ENCODE results near the gene CELSR1.

The CELSR1 gene

GRCh38 chr22:46360891-46361290 is 176.5 kb downstream of the CELSR1 start:
- Histone ChIP-seq H3K9me2 (replicated peaks; ENCODE audit: control insufficient read depth, low read length) (no peaks in the 10 kb centered on the region), H3K9me3 (ENCODE audit: control insufficient read depth, insufficient read depth, low read length) (no peaks in the 10 kb centered on the region), H3K27ac (ENCODE audit: low read depth, low read length) (no peak overlapping the region), H3K36me3 (ENCODE audit: control insufficient read depth, low read length) (peaks cover 9% of the 10 kb centered on the region), H3K4me1 (ENCODE audit: control insufficient read depth, low read length) (no peaks in the 10 kb centered on the region), H3K4me2 (ENCODE audit: low read length) (no peak overlapping the region), H3K27me3 (ENCODE audit: control insufficient read depth, low read length) (no peaks in the 10 kb centered on the region), H3K4me3 (ENCODE audit: low read length) (no peak overlapping the region), H3K79me2 (ENCODE audit: control insufficient read depth, low read length) (no peaks in the 10 kb centered on the region), H4K20me1 (ENCODE audit: control insufficient read depth, insufficient read depth, low read depth, low read length) (no peaks in the 10 kb centered on the region), H3F3A (ENCODE audit: control insufficient read depth, insufficient read depth) (peaks cover 12% of the 10 kb centered on the region; the same call in 1 of the 2 replicates)
- TF ChIP-seq EZH2phosphoT487 (IDR thresholded peaks at IDR 0.05; ENCODE audit: borderline replicate concordance, low read length) (no peak), CTCF (IDR thresholded peaks at IDR 0.05; ENCODE audit: low read depth, low read length, poor library complexity, severe bottlenecking) (no peak)

GRCh38 chr22:46360097-46360496 is 177.3 kb downstream of the CELSR1 start:
- Histone ChIP-seq H3K9me3 (ENCODE audit: control insufficient read depth, insufficient read depth, low read length) (no peaks in the 10 kb centered on the region), H3K9me2 (replicated peaks; ENCODE audit: control insufficient read depth, low read length) (no peaks in the 10 kb centered on the region), H3K27ac (ENCODE audit: low read depth, low read length) (no peak overlapping the region), H3K4me3 (ENCODE audit: low read length) (no peak overlapping the region), H3K79me2 (ENCODE audit: control insufficient read depth, low read length) (no peaks in the 10 kb centered on the region), H3K4me1 (ENCODE audit: control insufficient read depth, low read length) (no peaks in the 10 kb centered on the region), H3K4me2 (ENCODE audit: low read length) (no peak overlapping the region), H3K36me3 (ENCODE audit: control insufficient read depth, low read length) (peaks cover 17% of the 10 kb centered on the region), H4K20me1 (ENCODE audit: control insufficient read depth, insufficient read depth, low read depth, low read length) (no peaks in the 10 kb centered on the region), H3F3A (ENCODE audit: control insufficient read depth, insufficient read depth) (peaks cover 12% of the 10 kb centered on the region; the same call in 1 of the 2 replicates), H3K27me3 (ENCODE audit: control insufficient read depth, low read length) (no peaks in the 10 kb centered on the region)
- TF ChIP-seq CTCF (IDR thresholded peaks at IDR 0.05; ENCODE audit: low read depth, low read length, poor library complexity, severe bottlenecking), result no peak

GRCh38 chr22:46359362-46359761 is 178.1 kb downstream of the CELSR1 start:
- TF ChIP-seq EZH2phosphoT487 (IDR thresholded peaks at IDR 0.05; ENCODE audit: borderline replicate concordance, low read length) (no peak), CTCF (IDR thresholded peaks at IDR 0.05; ENCODE audit: low read depth, low read length, poor library complexity, severe bottlenecking) (no peak)
- no peak overlapping the region for H3K27ac ChIP-seq (ENCODE audit: low read depth, low read length)
- peaks cover 25% of the 10 kb centered on the region for H3K36me3 ChIP-seq (ENCODE audit: control insufficient read depth, low read length)
- H3K79me2 ChIP-seq (ENCODE audit: control insufficient read depth, low read length), result no peaks in the 10 kb centered on the region
- no peak overlapping the region for H3K4me2 ChIP-seq (ENCODE audit: low read length)
- H3K4me3 ChIP-seq (ENCODE audit: low read length), result no peak overlapping the region
- no peaks in the 10 kb centered on the region for H3K9me2 ChIP-seq (replicated peaks; ENCODE audit: control insufficient read depth, low read length)
- no peaks in the 10 kb centered on the region for H3K4me1 ChIP-seq (ENCODE audit: control insufficient read depth, low read length)
- H3K9me3 ChIP-seq (ENCODE audit: control insufficient read depth, insufficient read depth, low read length), result no peaks in the 10 kb centered on the region
- H3K27me3 ChIP-seq (ENCODE audit: control insufficient read depth, low read length), result no peaks in the 10 kb centered on the region
- no peaks in the 10 kb centered on the region for H4K20me1 ChIP-seq (ENCODE audit: control insufficient read depth, insufficient read depth, low read depth, low read length)
- H3F3A ChIP-seq (ENCODE audit: control insufficient read depth, insufficient read depth), result peaks cover 12% of the 10 kb centered on the region; the same call in 1 of the 2 replicates

GRCh38 chr22:46358766-46359165 is 178.7 kb downstream of the CELSR1 start:
- TF ChIP-seq EZH2phosphoT487 (IDR thresholded peaks at IDR 0.05; ENCODE audit: borderline replicate concordance, low read length), result no peak
- TF ChIP-seq CTCF (IDR thresholded peaks at IDR 0.05; ENCODE audit: low read depth, low read length, poor library complexity, severe bottlenecking), result no peak
- no peak overlapping the region for H3K27ac ChIP-seq (ENCODE audit: low read depth, low read length)
- no peaks in the 10 kb centered on the region for H3K9me2 ChIP-seq (replicated peaks; ENCODE audit: control insufficient read depth, low read length)
- H3K4me2 ChIP-seq (ENCODE audit: low read length), result no peak overlapping the region
- no peaks in the 10 kb centered on the region for H3K4me1 ChIP-seq (ENCODE audit: control insufficient read depth, low read length)
- H3F3A ChIP-seq (ENCODE audit: control insufficient read depth, insufficient read depth), result peaks cover 12% of the 10 kb centered on the region; the same call in 1 of the 2 replicates
- H3K79me2 ChIP-seq (ENCODE audit: control insufficient read depth, low read length), result no peaks in the 10 kb centered on the region
- no peaks in the 10 kb centered on the region for H3K9me3 ChIP-seq (ENCODE audit: control insufficient read depth, insufficient read depth, low read length)
- no peaks in the 10 kb centered on the region for H3K27me3 ChIP-seq (ENCODE audit: control insufficient read depth, low read length)
- H3K4me3 ChIP-seq (ENCODE audit: low read length), result no peak overlapping the region
- no peaks in the 10 kb centered on the region for H4K20me1 ChIP-seq (ENCODE audit: control insufficient read depth, insufficient read depth, low read depth, low read length)
- peaks cover 30% of the 10 kb centered on the region for H3K36me3 ChIP-seq (ENCODE audit: control insufficient read depth, low read length)

Measured in DOHH2 (cell line).